ENCODE measurements around the gene FLT4. TPM values are rescaled to one million over a fixed set of nuclear protein-coding genes. Genes with fewer than 3 reads are reported as not detected.

FLT4 gene
- total RNA-seq, 1 donor from 2014 or later, result under 0.01 TPM

DNA sequence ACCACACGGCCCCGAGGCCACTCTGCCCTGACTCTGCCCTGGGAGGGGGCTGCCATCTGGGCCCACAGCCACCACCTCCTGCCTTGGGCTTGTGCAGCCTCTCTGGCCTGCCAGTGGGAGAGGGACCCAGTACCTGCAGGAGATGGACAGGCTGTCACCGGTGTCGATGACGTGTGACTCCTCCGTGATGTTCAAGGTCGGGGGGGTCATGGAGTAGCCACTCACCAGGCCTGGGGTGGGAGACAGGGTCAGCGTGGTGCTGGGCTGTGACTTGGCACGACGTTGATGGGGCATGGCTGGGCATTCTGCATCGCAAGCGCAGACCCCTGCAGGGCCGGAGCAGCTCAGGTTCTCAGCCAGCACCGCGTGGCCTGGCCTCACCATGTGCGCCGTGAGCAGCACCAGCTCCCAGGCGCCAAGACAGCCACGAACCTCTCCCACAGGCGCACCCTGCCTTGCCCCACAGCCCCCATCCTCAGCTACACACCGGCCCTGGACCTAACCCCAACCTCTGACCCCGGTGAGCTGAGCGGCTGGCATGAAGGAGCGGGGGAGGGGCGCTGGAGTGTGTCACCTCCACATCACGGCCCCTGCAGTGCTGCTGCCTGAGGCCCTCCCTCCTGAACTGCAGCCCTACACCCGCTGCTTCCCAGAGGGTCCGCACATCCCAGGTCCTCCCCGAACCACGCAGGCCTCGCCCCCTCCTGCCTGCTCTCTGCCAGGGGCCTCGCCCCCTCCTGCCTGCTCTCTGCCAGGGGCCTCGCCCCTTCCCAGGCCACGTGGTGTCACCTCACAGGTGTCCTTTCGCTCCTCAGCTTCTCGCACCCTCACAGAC is 17.6 kb downstream of the FLT4 start:
- TF ChIP-seq, protein P1, sequence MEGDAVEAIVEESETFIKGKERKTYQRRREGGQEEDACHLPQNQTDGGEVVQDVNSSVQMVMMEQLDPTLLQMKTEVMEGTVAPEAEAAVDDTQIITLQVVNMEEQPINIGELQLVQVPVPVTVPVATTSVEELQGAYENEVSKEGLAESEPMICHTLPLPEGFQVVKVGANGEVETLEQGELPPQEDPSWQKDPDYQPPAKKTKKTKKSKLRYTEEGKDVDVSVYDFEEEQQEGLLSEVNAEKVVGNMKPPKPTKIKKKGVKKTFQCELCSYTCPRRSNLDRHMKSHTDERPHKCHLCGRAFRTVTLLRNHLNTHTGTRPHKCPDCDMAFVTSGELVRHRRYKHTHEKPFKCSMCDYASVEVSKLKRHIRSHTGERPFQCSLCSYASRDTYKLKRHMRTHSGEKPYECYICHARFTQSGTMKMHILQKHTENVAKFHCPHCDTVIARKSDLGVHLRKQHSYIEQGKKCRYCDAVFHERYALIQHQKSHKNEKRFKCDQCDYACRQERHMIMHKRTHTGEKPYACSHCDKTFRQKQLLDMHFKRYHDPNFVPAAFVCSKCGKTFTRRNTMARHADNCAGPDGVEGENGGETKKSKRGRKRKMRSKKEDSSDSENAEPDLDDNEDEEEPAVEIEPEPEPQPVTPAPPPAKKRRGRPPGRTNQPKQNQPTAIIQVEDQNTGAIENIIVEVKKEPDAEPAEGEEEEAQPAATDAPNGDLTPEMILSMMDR (IDR thresholded peaks at IDR 0.05; ENCODE audit: insufficient read depth, low read length, severe bottlenecking), result no peak
- Histone ChIP-seq H3K36me3 (ENCODE audit: control insufficient read depth, insufficient read depth, low read length) (no peaks in the 10 kb centered on the region), H3K27me3 (ENCODE audit: control insufficient read depth, insufficient read depth, low read length) (no peaks in the 10 kb centered on the region), H3K4me3 (ENCODE audit: low read depth, low read length) (no peak overlapping the region)
- FAIRE-seq (no peak), DNase-seq (ENCODE audit: low read depth) (no peak)

DNA sequence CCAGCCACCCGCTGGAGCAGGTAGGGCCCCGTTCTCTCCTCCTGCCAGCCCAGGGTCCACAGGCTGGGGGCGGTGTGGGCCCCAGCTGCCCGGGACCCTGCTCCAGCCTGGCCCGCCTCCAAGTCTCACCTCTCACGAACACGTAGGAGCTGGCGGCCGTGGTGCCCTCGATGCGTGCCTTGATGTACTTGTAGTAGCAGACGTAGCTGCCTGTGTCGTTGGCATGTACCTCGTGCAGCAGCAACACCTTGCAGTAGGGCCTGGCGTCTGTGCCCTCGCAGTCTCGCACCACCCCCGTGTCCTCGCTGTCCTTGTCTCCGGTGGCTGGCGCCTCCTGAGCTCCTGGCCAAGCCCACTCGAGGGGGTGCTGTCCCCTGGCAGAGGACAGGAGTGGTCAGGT is 19.0 kb downstream of the FLT4 start:
- no peaks in the 10 kb centered on the region for H3K27me3 ChIP-seq (ENCODE audit: control insufficient read depth, insufficient read depth, low read length)
- no peaks in the 10 kb centered on the region for H3K36me3 ChIP-seq (ENCODE audit: control insufficient read depth, insufficient read depth, low read length)
- no peak overlapping the region for H3K4me3 ChIP-seq (ENCODE audit: low read depth, low read length)
- TF ChIP-seq, protein P1 (IDR thresholded peaks at IDR 0.05; ENCODE audit: insufficient read depth, low read length, severe bottlenecking), result no peak
- DNase-seq (ENCODE audit: low read depth) (no peak), FAIRE-seq (no peak)

DNA sequence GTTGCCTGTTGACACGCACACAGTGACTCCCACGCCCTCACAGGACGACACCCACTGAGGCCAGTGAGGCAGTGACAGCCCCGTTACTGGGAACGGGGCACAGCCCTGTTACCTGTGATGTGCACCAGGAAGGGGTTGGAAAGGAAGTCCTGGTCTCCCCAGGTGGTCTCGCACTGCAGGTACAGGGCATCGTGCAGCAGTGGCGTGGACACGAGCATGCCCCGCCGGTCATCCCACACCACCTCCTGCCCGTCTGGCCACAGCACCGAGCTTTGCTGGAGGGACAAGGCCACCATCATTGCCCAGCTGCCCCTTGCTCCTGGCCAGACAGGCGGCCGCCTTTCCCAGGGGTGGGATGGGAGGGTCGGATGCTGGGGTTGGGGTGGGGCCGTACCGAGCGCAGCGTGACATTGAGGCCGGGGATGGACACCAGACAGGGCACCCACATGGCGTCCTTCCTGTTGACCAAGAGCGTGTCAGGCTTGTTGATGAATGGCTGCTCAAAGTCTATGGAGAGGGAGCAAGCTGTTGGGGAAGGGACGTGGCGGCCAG is 19.5 kb downstream of the FLT4 start:
- Histone ChIP-seq H3K36me3 (ENCODE audit: control insufficient read depth, insufficient read depth, low read length) (no peaks in the 10 kb centered on the region), H3K4me3 (ENCODE audit: low read depth, low read length) (no peak overlapping the region), H3K27me3 (ENCODE audit: control insufficient read depth, insufficient read depth, low read length) (no peaks in the 10 kb centered on the region)
- FAIRE-seq (no peak), DNase-seq (ENCODE audit: low read depth) (no peak)
- TF ChIP-seq, protein P1 (IDR thresholded peaks at IDR 0.05; ENCODE audit: insufficient read depth, low read length, severe bottlenecking), result no peak

- H3K4me3 ChIP-seq (ENCODE audit: low read depth, low read length), result no peak overlapping the region
- no peaks in the 10 kb centered on the region for H3K27me3 ChIP-seq (ENCODE audit: control insufficient read depth, insufficient read depth, low read length)
- no peak for FAIRE-seq
- TF ChIP-seq, protein P1 (IDR thresholded peaks at IDR 0.05; ENCODE audit: insufficient read depth, low read length, severe bottlenecking), result no peak
- H3K36me3 ChIP-seq (ENCODE audit: control insufficient read depth, insufficient read depth, low read length), result no peaks in the 10 kb centered on the region
- DNase-seq (ENCODE audit: low read depth), result no peak
These were observed 20.3 kb downstream of the FLT4 start for GRCh38 chr5:180628827-180629750.

- Histone ChIP-seq H3K4me3 (ENCODE audit: low read depth, low read length) (no peak overlapping the region), H3K27me3 (ENCODE audit: control insufficient read depth, insufficient read depth, low read length) (no peaks in the 10 kb centered on the region), H3K36me3 (ENCODE audit: control insufficient read depth, insufficient read depth, low read length) (no peaks in the 10 kb centered on the region)
- FAIRE-seq (no peak), DNase-seq (ENCODE audit: low read depth) (no peak)
- TF ChIP-seq, protein P1 (IDR thresholded peaks at IDR 0.05; ENCODE audit: insufficient read depth, low read length, severe bottlenecking), result no peak
These were observed 21.2 kb downstream of the FLT4 start for GRCh38 chr5:180628211-180628610.

All from bronchial epithelial cell (primary cell).